ENCODE data around the gene CGREF1.

The CGREF1 gene

DNA sequence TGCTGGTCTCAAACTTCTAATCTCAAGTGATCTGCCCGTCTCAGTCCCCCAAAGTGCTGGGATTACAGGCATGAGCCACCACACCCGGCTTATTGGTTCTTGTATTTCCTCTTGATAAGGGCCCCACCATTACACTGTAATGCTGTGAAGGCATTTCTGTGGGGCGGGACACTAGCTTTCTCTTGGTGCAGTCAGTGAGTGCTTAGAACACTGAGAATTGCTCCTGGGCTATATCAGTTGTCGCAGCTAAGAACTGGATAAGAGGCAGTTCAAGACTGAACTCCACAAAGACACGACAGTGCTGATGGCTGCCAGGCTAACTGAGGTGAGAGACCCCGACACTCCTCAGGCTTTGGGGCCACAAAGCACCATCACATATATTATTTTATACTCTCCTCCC lies 30.3 kb downstream of the CGREF1 start:
- TF ChIP-seq, protein P1, sequence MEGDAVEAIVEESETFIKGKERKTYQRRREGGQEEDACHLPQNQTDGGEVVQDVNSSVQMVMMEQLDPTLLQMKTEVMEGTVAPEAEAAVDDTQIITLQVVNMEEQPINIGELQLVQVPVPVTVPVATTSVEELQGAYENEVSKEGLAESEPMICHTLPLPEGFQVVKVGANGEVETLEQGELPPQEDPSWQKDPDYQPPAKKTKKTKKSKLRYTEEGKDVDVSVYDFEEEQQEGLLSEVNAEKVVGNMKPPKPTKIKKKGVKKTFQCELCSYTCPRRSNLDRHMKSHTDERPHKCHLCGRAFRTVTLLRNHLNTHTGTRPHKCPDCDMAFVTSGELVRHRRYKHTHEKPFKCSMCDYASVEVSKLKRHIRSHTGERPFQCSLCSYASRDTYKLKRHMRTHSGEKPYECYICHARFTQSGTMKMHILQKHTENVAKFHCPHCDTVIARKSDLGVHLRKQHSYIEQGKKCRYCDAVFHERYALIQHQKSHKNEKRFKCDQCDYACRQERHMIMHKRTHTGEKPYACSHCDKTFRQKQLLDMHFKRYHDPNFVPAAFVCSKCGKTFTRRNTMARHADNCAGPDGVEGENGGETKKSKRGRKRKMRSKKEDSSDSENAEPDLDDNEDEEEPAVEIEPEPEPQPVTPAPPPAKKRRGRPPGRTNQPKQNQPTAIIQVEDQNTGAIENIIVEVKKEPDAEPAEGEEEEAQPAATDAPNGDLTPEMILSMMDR (IDR thresholded peaks at IDR 0.05; ENCODE audit: extremely low read depth, missing control alignments): no peak
- DNase-seq (ENCODE audit: low spot score): no peak

DNA sequence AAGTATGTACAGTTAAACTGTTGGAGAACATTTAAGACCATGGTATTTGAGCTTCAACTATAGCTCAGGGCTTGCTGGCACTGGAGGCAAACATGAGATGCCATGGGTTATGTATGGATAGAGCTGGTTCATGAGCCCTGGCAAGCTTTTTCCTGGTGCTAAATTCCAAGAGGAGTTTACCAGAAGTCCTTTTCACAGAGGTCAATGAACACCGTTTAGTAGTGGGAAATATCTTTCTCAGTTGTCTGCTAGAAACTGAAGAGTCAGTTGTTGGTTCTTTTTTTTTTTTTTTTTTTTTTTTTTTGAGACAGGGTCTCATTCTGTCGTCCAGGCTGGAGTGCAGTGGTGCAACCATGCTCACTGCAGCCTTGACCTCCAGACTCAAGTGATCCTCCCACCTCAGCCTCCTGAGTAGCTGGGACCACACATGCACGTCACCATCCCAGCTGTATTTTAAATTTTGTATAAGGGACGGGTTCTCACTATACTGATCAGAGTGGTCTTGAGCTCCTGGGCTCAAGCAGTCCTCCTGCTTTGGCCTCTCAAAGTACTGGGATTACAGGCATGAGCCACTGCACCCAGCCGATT lies 31.0 kb downstream of the CGREF1 start:
- TF ChIP-seq, protein P1 (IDR thresholded peaks at IDR 0.05; ENCODE audit: extremely low read depth, missing control alignments): no peak
- no peak for DNase-seq (ENCODE audit: low spot score)

DNA sequence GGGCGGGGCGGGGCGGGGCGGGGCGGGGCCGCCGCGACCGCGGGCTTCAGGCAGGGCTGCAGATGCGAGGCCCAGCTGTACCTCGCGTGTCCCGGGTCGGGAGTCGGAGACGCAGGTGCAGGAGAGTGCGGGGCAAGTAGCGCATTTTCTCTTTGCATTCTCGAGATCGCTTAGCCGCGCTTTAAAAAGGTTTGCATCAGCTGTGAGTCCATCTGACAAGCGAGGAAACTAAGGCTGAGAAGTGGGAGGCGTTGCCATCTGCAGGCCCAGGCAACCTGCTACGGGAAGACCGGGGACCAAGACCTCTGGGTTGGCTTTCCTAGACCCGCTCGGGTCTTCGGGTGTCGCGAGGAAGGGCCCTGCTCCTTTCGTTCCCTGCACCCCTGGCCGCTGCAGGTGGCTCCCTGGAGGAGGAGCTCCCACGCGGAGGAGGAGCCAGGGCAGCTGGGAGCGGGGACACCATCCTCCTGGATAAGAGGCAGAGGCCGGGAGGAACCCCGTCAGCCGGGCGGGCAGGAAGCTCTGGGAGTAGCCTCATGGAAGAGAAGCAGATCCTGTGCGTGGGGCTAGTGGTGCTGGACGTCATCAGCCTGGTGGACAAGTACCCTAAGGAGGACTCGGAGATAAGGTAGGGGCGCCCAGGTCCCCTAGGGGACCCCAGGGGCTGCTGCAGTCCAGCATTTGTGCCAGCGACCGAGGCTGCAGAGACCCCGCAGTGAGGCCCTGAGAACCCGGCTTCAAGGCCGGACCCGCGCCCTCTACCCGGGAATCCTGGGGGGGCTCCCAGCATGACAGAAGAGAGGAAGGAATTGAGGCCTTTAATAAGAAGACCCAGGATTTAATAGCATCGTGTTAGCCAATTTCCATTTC lies 32.0 kb downstream of the CGREF1 start, which contains the start of gene KHK:
Gene KHK, plus strand, starts transcription at position 49 of the 870 bp plus-strand sequence. Its CDS starts 488 bp downstream, at position 537.
- TF ChIP-seq, protein P1 (IDR thresholded peaks at IDR 0.05; ENCODE audit: extremely low read depth, missing control alignments): no peak
- DNase-seq (ENCODE audit: low spot score): peak; percentile 48

DNA sequence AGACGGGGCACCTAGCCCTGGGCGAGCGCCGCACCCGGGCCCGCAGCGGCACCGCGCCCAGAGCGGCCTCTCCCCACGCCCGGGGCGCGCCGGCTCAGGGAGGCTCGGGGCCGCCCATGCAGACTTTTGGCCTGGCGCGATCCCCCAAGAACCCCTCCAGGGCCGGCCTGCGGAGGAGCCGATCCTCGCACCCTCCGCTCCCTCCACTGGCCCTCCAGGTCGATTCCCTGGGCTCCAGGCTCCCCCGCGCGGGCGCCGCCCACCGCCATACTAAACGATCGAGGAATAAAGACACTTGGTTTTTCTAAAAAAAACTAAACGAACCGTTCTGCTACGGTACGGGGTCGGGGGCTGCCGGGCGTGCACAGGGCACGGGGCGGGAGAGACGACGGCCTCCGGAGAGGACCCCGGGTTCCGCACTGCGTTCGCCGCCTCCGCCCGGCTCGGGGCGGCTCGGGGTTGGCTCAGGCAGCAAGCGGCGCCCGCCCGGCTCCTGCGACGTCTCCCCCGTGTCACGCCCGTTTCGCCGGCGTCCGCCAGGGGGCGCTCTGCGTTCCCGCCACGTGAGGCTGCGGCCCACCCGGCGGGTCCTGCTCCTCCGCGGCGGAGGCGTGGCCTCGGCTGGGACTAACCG lies 32.7 kb downstream of the CGREF1 start:
- TF ChIP-seq, protein P1 (IDR thresholded peaks at IDR 0.05; ENCODE audit: extremely low read depth, missing control alignments): peak; percentile 94
- peak; percentile 100 for DNase-seq (ENCODE audit: low spot score)

DNA sequence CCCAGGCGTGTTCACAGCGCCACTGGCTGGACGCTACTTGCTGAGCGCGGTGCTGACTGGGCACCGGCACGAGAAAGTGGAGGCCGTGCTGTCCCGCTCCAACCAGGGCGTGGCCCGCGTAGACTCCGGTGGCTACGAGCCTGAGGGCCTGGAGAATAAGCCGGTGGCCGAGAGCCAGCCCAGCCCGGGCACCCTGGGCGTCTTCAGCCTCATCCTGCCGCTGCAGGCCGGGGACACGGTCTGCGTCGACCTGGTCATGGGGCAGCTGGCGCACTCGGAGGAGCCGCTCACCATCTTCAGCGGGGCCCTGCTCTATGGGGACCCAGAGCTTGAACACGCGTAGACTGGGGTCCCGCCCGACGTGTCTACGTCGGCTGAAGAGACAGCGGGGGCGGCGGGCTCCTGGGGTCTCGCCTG lies 33.2 kb downstream of the CGREF1 start:
- DNase-seq (ENCODE audit: low spot score): peak; percentile 64
- TF ChIP-seq, protein P1 (IDR thresholded peaks at IDR 0.05; ENCODE audit: extremely low read depth, missing control alignments): peak; percentile 38

DNA sequence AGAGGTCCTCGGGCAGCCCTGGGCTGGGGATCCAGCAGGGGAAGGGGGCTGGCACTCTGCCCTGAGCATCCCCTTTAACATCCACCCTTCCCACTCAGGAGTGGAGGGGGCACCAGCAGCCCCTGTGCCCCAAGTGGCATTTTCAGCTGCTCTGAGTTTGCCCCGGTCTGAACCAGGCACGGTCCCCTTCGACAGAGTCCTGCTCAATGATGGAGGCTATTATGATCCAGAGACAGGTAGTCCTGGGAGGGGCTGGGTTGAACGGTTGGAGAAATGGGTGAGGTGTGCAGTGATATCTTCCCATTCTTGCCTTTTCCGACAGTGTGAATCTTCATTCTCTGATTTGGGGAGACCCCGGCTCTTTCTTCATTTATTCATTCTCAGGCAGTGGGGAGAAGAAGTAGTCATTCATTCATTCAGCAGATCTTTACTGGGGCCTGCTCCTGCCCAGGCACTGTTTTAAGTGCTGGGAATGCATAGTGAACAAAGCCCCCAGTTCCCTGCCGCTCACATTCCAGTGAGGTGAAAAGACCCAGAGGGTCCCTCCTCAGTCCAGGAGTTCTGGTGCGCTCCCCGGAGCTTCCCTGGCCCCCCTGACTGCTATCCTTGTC lies 33.8 kb downstream of the CGREF1 start:
- no peak for DNase-seq (ENCODE audit: low spot score)
- TF ChIP-seq, protein P1 (IDR thresholded peaks at IDR 0.05; ENCODE audit: extremely low read depth, missing control alignments): no peak
